NCI-H446 treated with DMSO at 0.1 percent for 48 hours (cell line): ENCODE data around the gene SDHA.

Source experiments
- DNase-seq: peaks from one replicate; lab custom pipeline; 2025; lab: John Stamatoyannopoulos, UW

SDHA gene

GRCh38 chr5:217494-218456 lies at the start of gene SDHA, which contains the start of gene CCDC127:
Gene SDHA (plus strand): TSS chr5:218320. CDS start chr5:218356, 36 bp downstream.
Gene CCDC127 (minus strand): TSS chr5:218153. CDS start chr5:216849, 1,304 bp downstream.
- peak; percentile 89 for DNase-seq

- no peak for DNase-seq
These were observed 48.9 kb upstream of the SDHA start for GRCh38 chr5:169071-169727.

- no peak for DNase-seq
These were observed 48.4 kb upstream of the SDHA start for GRCh38 chr5:169728-170094.

GRCh38 chr5:170971-171800 lies 46.9 kb upstream of the SDHA start:
- no peak for DNase-seq

GRCh38 chr5:171801-172331 lies 46.3 kb upstream of the SDHA start:
- no peak for DNase-seq

GRCh38 chr5:172421-172820 lies 45.7 kb upstream of the SDHA start:
- DNase-seq, result no peak

GRCh38 chr5:172841-173251 lies 45.3 kb upstream of the SDHA start:
- DNase-seq, result no peak

- DNase-seq, result no peak
These were observed 44.5 kb upstream of the SDHA start for GRCh38 chr5:173392-174290.

GRCh38 chr5:174291-174600 lies 43.9 kb upstream of the SDHA start:
- no peak for DNase-seq

- DNase-seq, result no peak
These were observed 43.1 kb upstream of the SDHA start for GRCh38 chr5:174876-175465.

GRCh38 chr5:176296-176823 lies 41.8 kb upstream of the SDHA start:
- DNase-seq, result no peak

- DNase-seq, result no peak
These were observed 40.0 kb upstream of the SDHA start for GRCh38 chr5:178110-178509.

- DNase-seq, result no peak
These were observed 38.7 kb upstream of the SDHA start for GRCh38 chr5:179401-179800.

GRCh38 chr5:180286-180918 lies 37.7 kb upstream of the SDHA start:
- no peak for DNase-seq

- no peak for DNase-seq
These were observed 37.0 kb upstream of the SDHA start for GRCh38 chr5:181160-181559.

GRCh38 chr5:181566-181965 lies 36.6 kb upstream of the SDHA start:
- no peak for DNase-seq

- no peak for DNase-seq
These were observed 36.0 kb upstream of the SDHA start for GRCh38 chr5:182126-182525.

GRCh38 chr5:184471-184870 lies 33.6 kb upstream of the SDHA start:
- DNase-seq, result no peak

GRCh38 chr5:185095-186070 lies 32.7 kb upstream of the SDHA start:
- no peak for DNase-seq
